SK-N-SH (cell line): ENCODE results near the gene EPHB2. TPM values are rescaled to one million over a fixed set of nuclear protein-coding genes. Genes with fewer than 3 reads are reported as not detected.

Experiments
- CTCF ChIA-PET: fragments of 300-600, 350-600 bp; formaldehyde crosslinking; extraction: SDS; loops from one replicate; lab custom pipeline; 2021; lab: Yijun Ruan, JAX
- POLR2A ChIA-PET: fragments of 350-600 bp; sonication (Branson Sonifier 250); formaldehyde crosslinking; extraction: SDS; loops from one replicate; lab custom pipeline; 2020; ENCODE audit warnings: antibody characterized with exemption, inconsistent platforms; lab: Yijun Ruan, JAX
- DNase-seq: peaks from one replicate; pipeline ENCODE4 v3.0.0; 2012
- H2AFZ ChIP-seq: fragments of 200-600 bp; sonication (generic); 2 replicates; pipeline ENCODE4 v1.8.1; 2016; ENCODE audit warnings: antibody characterized with exemption, mild to moderate bottlenecking, low read depth
- H3F3A ChIP-seq: fragments of 200-600 bp; sonication (generic); replicated peaks from 2 replicates; pipeline ENCODE3; 2016; ENCODE audit warnings: antibody characterized with exemption, mild to moderate bottlenecking; ENCODE audit not compliant: insufficient read depth
- H3K27ac ChIP-seq, 2 experiments: fragments of 200-500 bp in 1 of 2; fragments of 200-600 bp in 1 of 2; sonication (Bioruptor generic) in 1 of 2; sonication (generic), shearing (Covaris generic) in 1 of 2; 2 replicates each; pipeline versions ENCODE4 v1.5.1 to v1.6.1; 2014 to 2016; ENCODE audit warnings: low read depth in 2 of 2, inconsistent platforms in 1 of 2, low read length in 1 of 2, mild to moderate bottlenecking in 1 of 2, mixed read lengths in 1 of 2
- H3K27me3 ChIP-seq: fragments of 200-600 bp; sonication (generic), shearing (Covaris generic); 2 replicates; pipeline ENCODE4 v1.6.1; 2016; ENCODE audit warnings: mixed run types; ENCODE audit not compliant: insufficient read depth
- H3K36me3 ChIP-seq, 2 experiments: fragments of 200-500 bp in 1 of 2; fragments of 200-600 bp in 1 of 2; sonication (Bioruptor generic) in 1 of 2; sonication (generic) in 1 of 2; replicated peaks in 1 of 2; 2 replicates each; pipeline versions ENCODE3 to v1.5.1; 2014 to 2016; ENCODE audit warnings: low read length in 1 of 2, mild to moderate bottlenecking in 1 of 2; ENCODE audit not compliant: insufficient read depth in 2 of 2, control insufficient read depth in 1 of 2
- H3K4me1 ChIP-seq, 2 experiments: fragments of 200-500 bp in 1 of 2; fragments of 200-600 bp in 1 of 2; sonication (Bioruptor generic) in 1 of 2; sonication (generic), shearing (Covaris generic) in 1 of 2; 2 replicates each; pipeline versions ENCODE4 v1.5.1 to v1.6.1; 2014 to 2016; ENCODE audit warnings: low read depth in 1 of 2, low read length in 1 of 2, mixed run types in 1 of 2; ENCODE audit not compliant: insufficient read depth in 2 of 2, control insufficient read depth in 1 of 2
- H3K4me2 ChIP-seq: fragments of 200-600 bp; sonication (generic), shearing (Covaris generic); 2 replicates; pipeline ENCODE4 v1.6.1; 2017; ENCODE audit warnings: mixed run types
- H3K4me3 ChIP-seq, 2 experiments: fragments of 200-500 bp in 1 of 2; fragments of 200-600 bp in 1 of 2; sonication (Bioruptor generic) in 1 of 2; sonication (generic), shearing (Covaris generic) in 1 of 2; 2 replicates each; pipeline versions ENCODE4 v1.5.1 to v1.8.1; 2014 to 2016; ENCODE audit warnings: low read depth in 2 of 2, inconsistent platforms in 1 of 2, low read length in 1 of 2, mild to moderate bottlenecking in 1 of 2, mixed read lengths in 1 of 2, moderate library complexity in 1 of 2
- H3K79me2 ChIP-seq: fragments of 200-600 bp; sonication (generic); 2 replicates; pipeline ENCODE4 v1.8.1; 2017; ENCODE audit warnings: mild to moderate bottlenecking; ENCODE audit not compliant: insufficient read depth
- H3K9ac ChIP-seq: fragments of 200-600 bp; sonication (generic); 2 replicates; pipeline ENCODE4 v1.6.1; 2017; ENCODE audit warnings: mixed run types
- H3K9me2 ChIP-seq: fragments of 200-600 bp; sonication (generic); 2 replicates; pipeline ENCODE4 v1.6.1; 2017; ENCODE audit warnings: mixed run types
- H3K9me3 ChIP-seq: fragments of 200-600 bp; sonication (generic); 2 replicates; pipeline ENCODE4 v1.6.1; 2017; ENCODE audit warnings: mixed run types, mild to moderate bottlenecking, moderate library complexity
- H4K20me1 ChIP-seq: fragments of 200-600 bp; sonication (generic); 2 replicates; pipeline ENCODE4 v1.6.1; 2017; ENCODE audit warnings: mild to moderate bottlenecking, mixed run types; ENCODE audit not compliant: insufficient read depth
- ELF1 ChIP-seq: IDR thresholded peaks from 2 replicates; pipeline ENCODE4 v1.4.0; 2012
- EP300 ChIP-seq, 2 experiments: IDR thresholded peaks; 2 replicates each; pipeline versions ENCODE4 v1.4.0 to v1.6.1; 2012; ENCODE audit warnings: borderline replicate concordance in 1 of 2, low read depth in 1 of 2, low read length in 1 of 2
- FOSL2 ChIP-seq: IDR thresholded peaks from 2 replicates; pipeline ENCODE4 v1.4.0; 2012; ENCODE audit warnings: low read depth, mild to moderate bottlenecking, moderate library complexity, borderline replicate concordance
- FOXJ3 ChIP-seq: sonication (generic); formaldehyde crosslinking; IDR thresholded peaks from 2 replicates; pipeline ENCODE4 v1.5.1; 2020; ENCODE audit warnings: mild to moderate bottlenecking, missing genetic modification reagents
- FOXM1 ChIP-seq: IDR thresholded peaks from 2 replicates; pipeline ENCODE4 v1.4.0; 2012; ENCODE audit warnings: low read depth, mild to moderate bottlenecking
- GATA2 ChIP-seq: sonication (generic); formaldehyde crosslinking; IDR thresholded peaks from 2 replicates; pipeline ENCODE4 v1.5.0; 2020; ENCODE audit warnings: mild to moderate bottlenecking, missing genetic modification reagents
- IRF3 ChIP-seq: fragments of 150-350 bp; IDR thresholded peaks from 2 replicates; pipeline ENCODE4 v1.6.1; 2016; ENCODE audit warnings: mild to moderate bottlenecking, low read depth, low read length
- MEF2A ChIP-seq: IDR thresholded peaks from 2 replicates; pipeline ENCODE4 v1.4.0; 2012; ENCODE audit warnings: low read depth, borderline replicate concordance
- NFIC ChIP-seq: IDR thresholded peaks from 2 replicates; pipeline ENCODE4 v1.4.0; 2012; ENCODE audit warnings: borderline replicate concordance
- POLR2AphosphoS5 ChIP-seq: IDR thresholded peaks from 2 replicates; pipeline ENCODE4 v1.6.1; 2012; ENCODE audit warnings: low read depth, low read length
- SIN3A ChIP-seq: IDR thresholded peaks from 2 replicates; pipeline ENCODE4 v1.6.1; 2012; ENCODE audit warnings: low read depth, mild to moderate bottlenecking, low read length, moderate library complexity, borderline replicate concordance
- TAF1 ChIP-seq: IDR thresholded peaks from 2 replicates; pipeline ENCODE4 v1.6.1; 2012; ENCODE audit warnings: low read depth, mild to moderate bottlenecking, low read length, moderate library complexity, borderline replicate concordance
- TEAD4 ChIP-seq: IDR thresholded peaks from 2 replicates; pipeline ENCODE4 v1.4.0; 2012; ENCODE audit warnings: mild to moderate bottlenecking, borderline replicate concordance; ENCODE audit not compliant: insufficient read depth
- USF1 ChIP-seq: IDR thresholded peaks from 2 replicates; pipeline ENCODE4 v1.4.0; 2012; ENCODE audit warnings: low read depth, borderline replicate concordance
- USF2 ChIP-seq: fragments of 150-350 bp; IDR thresholded peaks from 2 replicates; pipeline ENCODE4 v1.6.1; 2017; ENCODE audit warnings: antibody characterized with exemption, low read length, low read depth, borderline replicate concordance
- ZBTB33 ChIP-seq: IDR thresholded peaks from 2 replicates; pipeline ENCODE4 v1.4.0; 2012; ENCODE audit warnings: low read depth, borderline replicate concordance
- WGBS: methylation state at CpG from one replicate; pipeline ENCODE4 v1.1.6; 2017; ENCODE audit warnings: low lambda C conversion rate; 5-methylcytosine and 5-hydroxymethylcytosine counted together
- polyA plus RNA-seq, 3 experiments: library from polyadenylated mRNA; depleted of rRNA; stranded (reverse); fragments of >200 nt; gene quantifications; 2 replicates each; pipeline ENCODE4 v1.2.3, GENCODE V29; 2012

EPHB2 gene
- polyA plus RNA-seq, 1 of the 3 experiments (the other 2 are of a cell fraction) = 25.2 TPM

GRCh38 chr1:22815421-22816066 lies 104.9 kb downstream of the EPHB2 start:
- CTCF ChIA-PET = interaction anchor here (1.0 to 1.3 kb wide), 2 partner anchors 25 to 46 kb away, joined by 3 read pairs; no protein-coding TSS in a partner anchor
- Histone ChIP-seq H3K4me1 (peaks cover 0 to 53% of the 10 kb centered on the region in 2 experiments; a peak in 1 of 4 replicates), H3K79me2 (no peaks in the 10 kb centered on the region), H3K9ac (no peak overlapping the region), H4K20me1 (no peaks in the 10 kb centered on the region), H3K27ac (no peak overlapping the region; a peak in 1 of 4 replicates)
- TF ChIP-seq ZBTB33 (no peak), IRF3 (no peak), ELF1 (no peak)
- TF ChIP-seq, all 33 proteins: peak for 0
- no peak overlapping the region for H3K4me2 ChIP-seq
- H2AFZ ChIP-seq = no peak overlapping the region
- H3K27me3 ChIP-seq = no peaks in the 10 kb centered on the region
- no peaks in the 10 kb centered on the region for H3K36me3 ChIP-seq
- H3K9me3 ChIP-seq = no peaks in the 10 kb centered on the region
- 74% methylated on average over 5 of the region's 12 CpGs for WGBS
- H3K4me3 ChIP-seq = no peak overlapping the region
- no peaks in the 10 kb centered on the region for H3F3A ChIP-seq
- DNase-seq = no peak
- POLR2A ChIA-PET = no interaction called here
- no peaks in the 10 kb centered on the region for H3K9me2 ChIP-seq

- Histone ChIP-seq H3K9ac (no peak overlapping the region), H2AFZ (no peak overlapping the region), H3K4me1 (peaks cover 0 to 50% of the 10 kb centered on the region in 2 experiments; a peak in 1 of 4 replicates), H3K9me2 (no peaks in the 10 kb centered on the region), H3K9me3 (no peaks in the 10 kb centered on the region), H3F3A (peaks cover 6% of the 10 kb centered on the region), H3K36me3 (no peaks in the 10 kb centered on the region), H3K79me2 (no peaks in the 10 kb centered on the region), H3K27me3 (no peaks in the 10 kb centered on the region), H3K4me2 (no peak overlapping the region), H3K4me3 (no peak overlapping the region), H4K20me1 (no peaks in the 10 kb centered on the region), H3K27ac (no peak overlapping the region)
- WGBS = 97% methylated on average over 8 of the region's 9 CpGs
- POLR2A ChIA-PET = no interaction called here
- TF ChIP-seq GATA2 (CRISPR knock-in tag) = no peak
- no peak for TF ChIP-seq NFIC
- no peak for TF ChIP-seq FOXJ3 (CRISPR knock-in tag)
- TF ChIP-seq TEAD4 = no peak
- no peak for TF ChIP-seq EP300 (IDR thresholded peaks at IDR 0.05; ENCODE audit: borderline replicate concordance in 1 of 2, low read depth in 1 of 2, low read length in 1 of 2)
- no peak for TF ChIP-seq USF1
- no peak for TF ChIP-seq TAF1
- TF ChIP-seq MEF2A = no peak
- no peak for TF ChIP-seq POLR2AphosphoS5
- TF ChIP-seq SIN3A = no peak
- TF ChIP-seq FOXM1 = no peak
- no peak for TF ChIP-seq USF2
- no peak for TF ChIP-seq FOSL2
- TF ChIP-seq IRF3 = no peak
- CTCF ChIA-PET = no interaction called here
- DNase-seq = no peak
Observed at GRCh38 chr1:22816067-22816775, 105.6 kb downstream of the EPHB2 start.
